Measurements from ENCODE around the gene HPCAL4. TPM values are rescaled to one million over a fixed set of nuclear protein-coding genes. Genes with fewer than 3 reads are reported as not detected.

HPCAL4 gene
- polyA plus RNA-seq, 12 donors: 0.57 to 2.5 (median 1.6) TPM; not detected in 2

DNA sequence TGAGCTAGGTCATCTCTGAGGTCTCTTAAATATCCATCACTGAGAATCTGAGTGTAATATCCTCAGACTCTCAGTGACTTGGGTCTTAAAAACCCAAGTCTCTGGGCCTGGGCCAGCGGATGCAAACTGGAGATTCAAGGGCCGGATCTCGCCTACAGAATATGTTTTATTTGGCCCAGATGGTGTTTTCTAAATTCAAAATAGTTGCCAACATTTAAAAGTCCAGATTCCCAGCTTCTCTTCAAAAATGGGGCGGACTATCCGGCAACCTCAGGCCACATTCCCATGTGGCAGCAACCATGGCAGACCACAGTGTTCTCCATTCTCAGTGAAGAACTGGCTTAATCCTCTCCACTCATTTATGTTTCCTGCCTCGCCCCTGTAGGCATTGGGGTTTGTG, 39.1 kb downstream of the HPCAL4 start:
- DNase-seq: no peak

DNA sequence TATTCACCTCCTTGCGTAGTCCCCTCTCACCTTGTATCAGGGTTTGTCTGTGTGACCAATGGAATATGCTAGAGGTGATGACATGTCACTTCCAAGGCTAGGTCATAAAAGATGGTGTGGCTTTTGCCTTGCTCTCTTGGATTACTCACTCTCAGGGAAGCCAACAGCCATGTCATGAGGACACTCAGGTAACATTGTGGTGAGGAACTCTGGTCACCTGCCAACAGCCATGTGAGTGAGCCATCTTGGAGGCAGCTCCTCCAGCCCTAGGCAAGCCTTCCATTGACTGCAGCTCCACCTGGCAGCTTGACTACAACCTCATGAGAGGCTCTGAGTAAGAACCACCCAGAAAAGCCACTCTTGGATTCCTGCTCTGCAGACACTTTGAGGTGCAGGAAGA, 40.8 kb downstream of the HPCAL4 start:
- no peak for DNase-seq

DNA sequence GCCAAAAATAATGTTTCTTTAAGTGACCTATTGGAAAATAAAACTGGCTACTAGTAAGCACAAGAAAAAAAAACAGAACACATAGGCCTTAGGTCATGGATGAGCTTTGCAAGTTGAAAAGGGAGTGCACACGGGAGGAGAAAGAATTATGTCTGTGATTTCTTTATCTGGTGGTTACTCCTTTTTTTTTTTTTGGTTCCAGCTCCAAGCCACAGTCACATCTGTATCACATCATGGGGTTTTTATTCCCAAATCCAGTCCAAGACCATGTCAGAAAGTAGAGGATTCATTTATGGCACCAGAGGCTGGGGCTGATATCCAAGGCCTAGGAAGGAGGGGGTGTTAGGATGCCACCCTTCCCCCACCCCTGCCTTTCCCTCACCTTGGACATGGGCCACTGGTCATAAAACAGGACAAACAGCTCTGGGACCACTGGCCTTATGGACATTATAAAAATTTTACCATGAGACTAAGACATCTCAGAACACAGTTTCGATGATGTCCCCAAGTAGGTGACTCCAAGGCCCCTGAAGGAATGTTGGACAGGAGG, 41.5 kb downstream of the HPCAL4 start:
- DNase-seq: no peak

DNA sequence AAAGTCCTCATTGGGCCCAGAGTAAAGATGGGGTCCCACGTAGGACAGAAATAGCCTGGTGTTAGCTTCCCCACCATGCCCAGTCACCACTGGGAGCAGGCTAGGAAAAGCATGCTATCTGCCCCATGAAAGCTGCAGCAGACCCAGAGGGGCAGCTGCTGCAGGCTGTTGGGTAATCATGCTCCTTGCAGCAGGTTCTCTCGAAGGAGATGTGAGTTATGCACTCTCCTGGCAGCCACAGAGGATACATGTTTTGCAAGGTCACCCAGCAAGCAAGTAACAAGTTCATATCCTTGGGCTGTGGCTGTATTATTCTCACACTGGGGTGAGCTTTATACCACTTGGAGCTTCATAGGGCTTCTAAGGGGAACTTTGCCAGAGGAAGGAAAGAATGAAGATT, 42.7 kb downstream of the HPCAL4 start:
- DNase-seq: no peak

DNA sequence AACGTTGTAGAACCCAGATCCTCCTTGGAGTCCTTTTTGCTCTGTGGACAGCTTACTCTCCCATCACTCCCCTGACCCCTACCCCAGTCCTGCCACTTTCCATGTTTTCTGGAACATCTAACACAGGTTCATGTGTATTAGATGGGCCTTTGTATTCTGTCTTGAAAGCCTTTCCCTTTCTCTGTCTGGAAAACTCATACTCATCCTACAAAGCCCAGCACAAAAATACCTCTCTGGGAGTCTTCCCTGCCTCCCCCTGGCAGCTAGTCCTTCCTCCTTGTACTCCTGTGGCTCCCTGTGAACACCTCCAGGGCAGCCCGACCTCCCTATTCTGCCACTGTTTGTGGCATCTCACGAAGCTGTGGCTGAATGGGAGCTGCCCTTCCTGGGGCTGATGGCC, 44.0 kb downstream of the HPCAL4 start:
- DNase-seq: no peak

DNA sequence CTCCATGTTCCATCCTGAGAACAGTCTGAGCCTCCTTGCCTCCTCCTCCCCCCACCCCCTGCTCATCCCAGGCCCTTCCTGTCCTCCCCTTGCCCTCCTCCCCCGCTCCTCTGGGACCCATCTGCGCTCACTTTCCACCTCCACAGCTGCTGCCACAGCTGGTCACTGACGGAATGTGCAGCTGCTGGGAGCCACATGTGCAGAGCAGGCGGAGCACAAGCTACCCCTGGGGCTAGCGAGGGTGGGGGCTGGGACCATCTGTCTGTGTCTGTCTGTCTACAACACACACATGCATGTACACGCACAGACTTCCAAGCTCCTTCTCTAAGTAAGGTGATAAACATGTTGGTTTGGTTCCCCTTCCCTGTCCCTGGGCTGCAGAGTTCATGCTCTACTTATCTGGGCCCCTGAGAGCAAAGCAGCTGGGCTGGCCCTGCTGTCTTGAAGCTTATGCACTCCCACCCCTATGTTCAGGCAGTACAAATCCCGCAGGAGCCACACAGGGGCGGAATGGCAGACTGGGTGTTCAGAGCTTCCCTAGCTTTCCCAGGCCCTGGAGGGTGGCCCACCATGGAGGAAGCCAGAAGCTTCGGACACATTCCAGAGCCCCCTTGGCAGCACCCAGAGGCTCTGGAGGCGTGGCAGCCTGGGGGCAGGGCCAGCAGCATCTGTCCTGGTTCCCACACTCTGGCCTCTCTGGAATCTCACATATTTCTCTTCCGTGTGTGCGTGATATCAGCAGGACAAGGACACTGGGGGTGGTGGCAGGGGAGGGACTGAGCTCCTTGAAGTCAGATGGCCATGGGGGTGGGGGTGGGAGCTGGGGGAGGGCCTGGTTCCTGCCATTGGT, 44.8 kb downstream of the HPCAL4 start:
- peak; percentile 87 for DNase-seq

DNA sequence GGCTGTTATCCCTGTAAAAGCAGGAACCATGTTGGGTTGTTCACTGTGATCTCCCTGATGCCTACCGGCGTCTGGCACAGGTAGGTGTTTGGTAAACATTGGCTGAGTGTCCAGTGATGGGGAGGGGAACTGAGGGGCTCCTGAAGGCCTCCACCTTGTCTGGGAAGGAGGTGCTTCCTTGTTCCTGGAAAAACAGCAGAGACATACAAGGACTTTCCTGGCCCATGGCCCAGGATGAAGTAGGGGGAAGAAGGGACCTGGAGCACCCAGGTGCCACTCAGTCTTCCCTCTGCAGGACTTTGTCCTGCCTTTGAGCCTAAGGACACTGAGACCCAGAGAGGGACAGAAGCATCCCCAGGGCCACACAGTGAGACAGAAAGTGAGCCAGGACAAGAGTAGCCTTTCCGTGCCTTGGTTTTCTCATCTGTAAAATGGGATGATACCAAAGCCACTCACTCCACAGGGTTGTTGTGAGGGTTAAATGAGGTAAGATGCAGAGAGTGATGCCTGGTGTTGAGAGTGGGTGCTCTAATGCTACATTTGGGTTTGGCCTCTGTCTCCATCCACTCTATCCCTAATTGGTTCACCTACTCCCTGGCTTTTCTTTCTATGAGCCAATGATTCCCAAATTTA, 45.7 kb downstream of the HPCAL4 start:
- no peak for DNase-seq

DNA sequence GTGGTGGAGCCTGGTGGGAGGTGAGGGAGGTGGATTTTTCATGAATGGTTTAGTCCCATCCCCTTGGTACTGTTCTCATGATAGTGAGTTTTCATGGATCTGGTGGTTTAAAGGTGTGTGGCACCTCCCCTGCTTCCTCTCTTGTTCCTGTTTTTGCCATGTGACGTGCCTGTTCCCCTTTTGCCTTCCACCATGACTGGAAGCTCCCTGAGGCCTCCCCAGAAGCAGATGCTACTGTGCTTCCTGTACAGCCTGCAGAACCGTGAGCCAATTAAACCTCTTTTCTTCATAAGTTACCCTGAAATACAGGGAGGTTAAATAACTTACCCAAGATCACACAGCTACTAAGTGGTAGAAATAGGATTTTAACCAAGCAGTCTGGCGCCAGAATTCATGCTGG, 47.5 kb downstream of the HPCAL4 start:
- DNase-seq: no peak

DNA sequence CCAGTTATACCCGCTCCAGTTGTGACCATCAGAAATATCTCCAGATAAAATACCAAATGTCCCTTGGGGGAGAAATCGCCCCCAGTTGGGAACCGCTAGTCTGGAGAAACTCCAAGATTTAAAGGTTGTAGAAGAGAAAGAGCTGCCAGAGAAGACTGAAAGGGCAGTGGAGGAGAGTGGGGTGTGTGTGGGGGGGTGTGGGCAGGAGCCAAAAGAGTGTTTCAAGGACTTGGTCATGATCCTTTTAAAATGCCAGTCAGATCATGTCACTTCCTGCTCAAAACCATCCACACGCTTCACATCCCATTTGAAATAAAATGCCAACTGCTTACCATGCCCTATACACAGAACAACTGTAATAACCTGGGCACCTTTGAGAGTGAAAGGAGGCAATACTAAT, 48.4 kb downstream of the HPCAL4 start:
- no peak for DNase-seq

DNA sequence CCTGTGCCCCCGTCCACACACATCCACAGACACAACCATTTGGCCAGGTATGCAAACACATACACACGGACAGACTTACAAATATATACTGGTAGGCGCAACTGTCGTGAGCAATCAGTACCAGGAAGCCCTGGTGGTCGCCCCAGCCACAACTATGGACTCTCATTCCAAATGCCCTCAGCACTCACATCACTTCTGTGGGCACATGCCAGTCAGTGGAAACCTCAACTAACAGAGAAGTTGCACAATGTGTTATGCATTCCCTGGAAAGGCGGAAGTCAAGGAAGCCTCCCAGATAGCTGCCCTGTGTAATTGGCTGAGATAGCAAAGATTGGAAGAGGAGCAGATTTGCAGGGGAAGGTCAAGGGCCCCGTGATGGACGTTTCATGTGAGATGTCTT, 50.4 kb downstream of the HPCAL4 start:
- no peak for DNase-seq

DNA sequence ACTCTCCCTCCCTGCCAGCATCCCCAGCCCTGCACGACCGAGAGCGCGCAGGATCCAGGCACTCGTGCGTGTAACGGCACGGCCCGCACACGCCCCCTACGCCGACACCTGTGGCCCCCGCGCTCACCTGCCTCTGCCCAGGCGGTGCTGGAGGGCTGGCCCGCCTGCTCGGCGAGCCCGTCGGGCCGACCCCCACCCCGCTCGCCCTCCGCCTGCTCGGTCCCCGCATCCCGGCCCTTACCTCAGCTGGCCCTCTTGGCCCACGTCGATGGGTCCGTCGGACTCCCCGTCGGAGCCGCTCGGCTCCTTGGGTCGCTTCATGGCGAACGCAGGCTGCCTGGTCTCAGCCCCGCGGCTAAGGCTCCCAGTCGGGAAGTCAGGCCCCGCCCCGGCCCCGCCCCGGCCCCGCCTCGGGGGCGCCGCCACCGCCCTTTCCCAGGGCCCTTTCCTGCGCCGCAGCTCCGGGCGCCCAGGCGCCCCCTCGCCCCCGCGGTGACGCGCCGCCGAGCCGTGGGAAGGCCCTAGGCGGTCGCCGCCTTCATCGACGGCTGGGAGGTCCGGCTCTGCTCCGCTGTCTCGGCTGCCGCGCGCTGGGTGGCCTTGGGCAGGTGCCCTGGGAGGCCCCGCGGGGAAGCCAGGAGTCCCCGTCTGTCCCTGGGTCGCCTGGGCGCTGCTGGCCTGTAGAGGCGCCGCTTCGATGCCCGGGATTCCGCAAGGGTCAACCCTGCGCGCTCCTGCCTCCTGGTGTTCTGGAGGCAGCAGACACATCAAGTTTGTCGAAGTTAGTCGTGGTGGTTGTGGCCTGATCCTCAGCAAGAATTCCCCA, 51.7 kb downstream of the HPCAL4 start, which contains the start of gene HEYL:
Gene HEYL (minus strand): TSS at position 339 of the 826 bp plus-strand sequence. CDS start 18 bp downstream, at position 321.
- no peak for DNase-seq

DNA sequence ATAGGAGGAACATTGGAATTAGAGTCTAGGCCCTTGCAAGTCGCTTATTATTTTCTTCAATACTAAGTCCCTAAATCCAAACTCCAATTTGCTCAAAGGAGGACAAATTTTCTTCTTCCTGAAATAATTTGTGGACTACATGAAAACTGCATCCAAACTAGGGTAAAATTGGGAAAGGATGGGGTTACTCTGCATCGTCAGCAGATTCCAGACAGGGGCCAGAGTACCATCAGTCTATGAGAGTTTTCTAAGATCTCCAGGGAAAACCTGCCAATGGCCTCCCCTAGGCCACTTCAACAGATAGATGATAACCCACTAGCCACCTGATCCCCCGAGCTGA, 52.3 kb downstream of the HPCAL4 start:
- DNase-seq: no peak

DNA sequence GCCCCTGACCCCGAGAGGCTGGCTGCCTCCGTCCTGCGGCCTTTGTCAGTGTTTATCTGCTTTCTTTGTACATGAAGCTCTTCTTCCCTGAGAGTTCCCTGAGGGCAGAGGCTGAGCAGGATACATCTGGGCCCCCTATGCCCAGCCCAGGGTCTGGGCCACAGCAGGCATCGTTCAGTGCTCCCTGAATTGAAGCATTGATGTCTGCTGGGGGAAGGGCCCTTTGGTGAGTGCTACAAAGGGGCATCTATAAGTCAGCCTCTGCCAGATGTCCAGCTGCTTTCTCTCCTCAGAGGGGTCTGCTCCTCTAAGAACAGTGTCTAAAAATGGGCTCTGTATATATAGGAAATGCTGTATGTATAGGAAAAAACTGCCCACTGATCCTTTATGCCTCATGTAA, 53.9 kb downstream of the HPCAL4 start:
- DNase-seq: no peak

DNA sequence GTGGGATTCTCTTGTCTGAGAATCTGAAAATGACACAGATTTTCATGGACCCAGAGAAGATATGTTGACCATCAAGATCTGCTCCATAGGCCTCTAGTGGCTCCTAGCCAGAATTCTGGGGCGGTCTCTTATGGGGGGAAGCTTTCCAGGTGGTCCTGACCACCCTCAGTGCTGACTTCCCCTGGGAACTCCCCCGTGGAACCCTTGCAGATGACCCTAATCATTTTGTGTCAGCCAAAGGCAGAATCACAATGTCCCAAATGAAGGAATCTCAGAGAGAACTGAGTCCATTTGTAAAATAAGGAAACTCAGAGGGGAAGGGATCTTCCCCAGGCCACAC, 55.4 kb downstream of the HPCAL4 start:
- DNase-seq: no peak

DNA sequence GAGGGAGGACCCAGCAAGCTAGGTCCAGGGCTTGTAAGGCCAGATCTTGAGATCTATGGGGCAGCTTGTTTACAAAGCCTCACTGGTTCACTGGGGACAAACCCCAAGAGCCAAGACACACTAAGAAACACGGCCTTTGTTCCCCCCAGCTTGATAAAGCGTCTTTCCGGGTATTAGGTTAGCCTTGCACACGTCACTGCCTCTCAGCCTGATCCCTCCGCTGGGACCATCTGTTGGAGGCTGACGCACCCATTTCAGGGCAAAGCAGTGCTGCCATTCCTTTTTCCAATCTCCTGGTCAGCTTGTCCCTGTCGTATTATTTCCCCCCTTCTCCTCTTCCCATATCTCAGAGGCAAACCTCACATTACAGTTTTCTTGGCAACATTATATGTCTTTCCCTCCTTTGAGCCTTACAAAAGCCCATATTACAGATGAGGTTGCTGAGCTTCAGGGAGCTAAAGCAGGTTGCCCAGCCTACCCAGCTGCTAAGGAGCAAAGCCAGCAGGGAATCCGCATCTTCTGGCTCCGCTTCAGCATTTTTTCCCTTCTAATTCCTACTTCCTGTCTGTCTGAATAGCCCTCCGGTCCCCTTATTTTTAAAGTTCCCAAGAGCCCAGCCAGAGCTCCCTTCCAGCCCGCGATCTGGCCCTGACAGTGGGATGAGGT, 55.9 kb downstream of the HPCAL4 start:
- no peak for DNase-seq

DNA sequence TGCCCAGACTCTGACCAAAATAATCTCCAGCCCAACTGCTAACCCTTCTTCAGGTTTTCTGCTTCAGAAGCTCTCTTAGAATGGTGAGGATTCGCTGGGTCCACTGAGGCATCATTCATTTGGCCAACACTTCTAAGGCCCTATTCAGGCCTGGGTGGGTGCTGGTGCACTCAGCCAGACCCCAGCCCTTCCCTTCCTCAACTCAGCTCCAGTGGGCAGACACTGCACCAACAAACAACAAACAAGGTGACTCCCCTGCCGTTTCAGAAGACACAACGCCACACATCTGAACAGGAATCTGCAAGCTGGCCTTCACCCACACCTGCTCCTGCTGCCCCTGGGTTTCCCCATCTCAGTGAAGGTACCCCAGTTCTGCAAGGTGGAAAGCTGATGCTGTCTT, 57.8 kb downstream of the HPCAL4 start:
- DNase-seq: no peak

DNA sequence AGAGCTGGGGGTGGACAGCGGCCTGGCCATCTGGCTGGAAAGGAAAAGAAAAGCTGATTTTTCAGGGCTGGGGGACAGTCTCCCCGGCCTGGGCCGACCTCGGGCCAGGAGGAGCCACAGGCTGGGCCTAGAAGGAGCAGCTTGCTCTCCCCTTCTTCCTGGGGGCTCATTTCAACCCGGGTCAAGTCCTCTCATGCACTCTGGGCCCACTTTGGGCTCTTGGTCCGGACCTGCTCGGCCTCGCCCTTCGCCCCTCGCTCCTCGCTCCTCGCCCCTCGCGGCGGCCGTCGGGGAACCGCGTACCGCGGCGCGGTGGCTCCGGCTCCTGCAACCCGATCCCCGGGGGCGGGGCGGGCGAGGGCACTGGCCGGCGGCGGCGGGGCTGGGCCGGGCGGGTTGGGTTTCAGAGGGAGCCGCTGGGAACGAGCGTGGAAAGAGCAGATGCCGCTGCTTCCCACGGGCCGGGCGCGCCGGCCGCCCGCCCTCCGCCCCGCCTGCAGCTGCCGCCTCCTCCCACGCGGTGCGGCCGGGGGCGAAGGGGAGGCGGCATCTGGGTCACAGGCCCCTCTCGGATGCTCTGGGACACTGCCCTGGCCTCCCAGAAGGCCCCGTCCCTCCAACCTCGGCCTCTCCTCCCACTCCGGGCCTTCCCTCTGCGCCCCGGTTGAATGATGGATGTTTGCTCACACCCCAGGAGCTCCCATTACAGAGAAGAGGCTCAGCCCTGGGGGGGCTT, 58.4 kb downstream of the HPCAL4 start:
- no peak for DNase-seq

DNA sequence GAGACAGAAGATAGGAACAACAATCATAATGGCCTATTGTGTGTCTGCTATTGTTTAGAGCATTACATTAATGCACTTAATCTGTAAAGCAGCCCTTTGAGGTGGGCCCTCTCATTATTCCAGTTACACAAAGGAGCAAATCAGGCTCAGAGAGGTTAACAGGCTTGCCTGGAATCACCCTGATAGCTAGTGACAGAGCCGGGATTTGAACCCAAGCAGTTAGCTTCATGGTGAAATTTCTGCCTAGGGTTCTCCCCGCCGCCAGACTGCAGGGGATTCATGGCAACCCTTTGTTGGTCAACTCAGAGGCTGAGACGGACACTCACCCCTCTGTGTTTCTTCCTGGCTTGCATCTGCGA, 58.9 kb downstream of the HPCAL4 start:
- DNase-seq: no peak

DNA sequence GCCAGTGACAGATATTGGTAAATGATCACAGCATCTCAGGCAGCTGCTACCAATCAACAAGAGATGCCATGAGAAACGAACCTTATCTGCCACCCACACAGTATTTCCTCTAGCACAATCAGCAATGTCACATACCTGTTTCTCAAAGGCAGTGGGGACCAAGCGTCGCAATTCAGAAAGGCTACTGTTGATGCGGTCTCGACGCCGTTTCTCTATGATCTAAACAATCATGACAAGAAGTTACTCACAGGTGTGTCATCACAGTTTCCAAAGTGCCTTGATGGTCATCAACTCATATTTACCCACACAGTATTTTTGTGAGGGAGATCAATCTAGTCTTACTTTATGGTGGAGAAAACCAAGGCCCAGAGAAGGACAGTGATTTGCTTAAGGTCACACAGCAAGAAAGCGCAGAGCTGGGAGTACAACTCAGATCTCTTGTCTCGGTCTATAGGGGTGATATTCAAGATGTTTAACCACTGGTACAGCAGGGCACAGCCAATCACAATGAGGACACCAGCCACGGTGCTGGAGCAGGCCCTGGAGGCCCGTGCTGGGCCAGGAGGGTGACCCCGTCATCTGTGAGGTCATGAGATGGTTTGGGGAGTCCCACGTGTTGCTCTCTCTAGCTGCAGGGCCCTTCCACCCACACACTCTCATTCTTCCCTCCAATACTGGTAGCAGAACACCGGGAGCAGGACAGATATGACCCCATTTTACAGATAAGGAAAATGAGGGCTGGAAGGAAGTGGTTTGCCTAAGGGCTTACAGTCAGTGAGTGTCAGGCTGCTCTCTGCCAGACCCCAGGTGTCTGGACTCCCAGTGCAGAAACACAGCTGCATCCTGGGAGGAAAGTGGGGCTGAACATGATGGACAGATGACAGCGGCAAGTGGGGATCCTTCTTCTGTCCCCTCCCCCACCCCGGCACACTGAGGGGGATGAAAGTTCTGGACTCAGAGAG, 59.6 kb downstream of the HPCAL4 start:
- no peak for DNase-seq

DNA sequence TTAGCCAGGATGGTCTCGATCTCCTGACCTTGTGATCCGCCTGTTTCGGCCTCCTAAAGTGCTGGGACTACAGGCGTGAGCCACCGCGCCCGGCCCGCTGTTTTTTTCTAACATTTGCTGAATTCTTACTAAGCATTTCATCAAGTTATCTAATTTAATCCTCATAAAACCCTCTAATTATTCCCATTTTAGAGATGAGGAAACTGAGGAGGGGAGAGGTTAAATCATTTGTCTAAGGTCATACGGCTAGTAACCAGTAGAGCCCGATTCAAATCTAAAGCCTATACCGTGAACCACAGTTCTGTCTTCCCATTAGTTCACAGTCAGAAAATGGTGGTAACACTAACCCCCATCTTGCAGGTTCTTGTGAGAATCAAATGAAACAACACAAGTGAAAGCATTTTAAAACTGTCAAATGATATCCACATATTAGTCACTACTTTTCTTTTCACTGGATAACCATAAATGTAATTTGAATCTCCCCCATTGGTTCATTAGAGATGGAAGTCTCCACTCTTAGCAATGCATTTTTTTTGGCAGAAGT, 62.4 kb downstream of the HPCAL4 start:
- no peak for DNase-seq
